Ishikawa (cell line): Measurements from ENCODE around the gene ARFGAP3.

ENCODE experiments used
- CEBPB ChIP-seq: IDR thresholded peaks from 2 replicates; pipeline ENCODE4 v1.6.1; 2012
- CREB1 ChIP-seq: IDR thresholded peaks from 2 replicates; pipeline ENCODE4 v1.6.1; 2012; ENCODE audit warnings: low read depth
- EGR1 ChIP-seq: IDR thresholded peaks from 2 replicates; pipeline ENCODE4 v1.6.1; 2012
- EP300 ChIP-seq: IDR thresholded peaks from 2 replicates; pipeline ENCODE4 v1.6.1; 2012; ENCODE audit warnings: borderline replicate concordance
- FOXM1 ChIP-seq: IDR thresholded peaks from 2 replicates; pipeline ENCODE4 v1.6.1; 2012; ENCODE audit warnings: low read depth, borderline replicate concordance
- MAX ChIP-seq: IDR thresholded peaks from 2 replicates; pipeline ENCODE4 v1.6.1; 2012
- RAD21 ChIP-seq: IDR thresholded peaks from 2 replicates; pipeline ENCODE4 v1.6.1; 2012; ENCODE audit warnings: low read depth
- REST ChIP-seq: IDR thresholded peaks from 2 replicates; pipeline ENCODE4 v1.6.1; 2012; ENCODE audit warnings: low read depth, mild to moderate bottlenecking
- TAF1 ChIP-seq: IDR thresholded peaks from 2 replicates; pipeline ENCODE4 v1.6.1; 2012; ENCODE audit warnings: low read depth, mild to moderate bottlenecking
- TEAD4 ChIP-seq: IDR thresholded peaks from 2 replicates; pipeline ENCODE4 v1.6.1; 2012
- USF1 ChIP-seq: IDR thresholded peaks from 2 replicates; pipeline ENCODE4 v1.6.1; 2012
- YY1 ChIP-seq: IDR thresholded peaks from 2 replicates; pipeline ENCODE4 v1.6.1; 2012; ENCODE audit warnings: low read depth

GRCh38 chr22:42856865-42857704 lies at the start of gene ARFGAP3:
- no peak for TF ChIP-seq CEBPB
- TF ChIP-seq FOXM1 = no peak
- no peak; the same call in 1 of the 2 replicates for TF ChIP-seq USF1
- peak; percentile 100 for TF ChIP-seq MAX
- no peak for TF ChIP-seq REST
- no peak; the same call in 1 of the 2 replicates for TF ChIP-seq TAF1
- TF ChIP-seq EGR1 = peak; percentile 76
- peak; percentile 26 for TF ChIP-seq YY1
- peak; percentile 24; the same call in 1 of the 2 replicates for TF ChIP-seq CREB1
- TF ChIP-seq RAD21 = no peak
- no peak for TF ChIP-seq EP300
- no peak for TF ChIP-seq TEAD4
